Measurements from ENCODE around the gene ITGA1.

ITGA1 gene

GRCh38 chr5:52993367-52993766 is 205.7 kb downstream of the ITGA1 start:
- TF ChIP-seq SPI1 (IDR thresholded peaks at IDR 0.05; ENCODE audit: borderline replicate concordance, low read depth) = no peak
- TF ChIP-seq CTCF (IDR thresholded peaks at IDR 0.05; ENCODE audit: insufficient read depth, low read length) = no peak
- TF ChIP-seq REST (IDR thresholded peaks at IDR 0.05; ENCODE audit: insufficient replicate concordance, low read depth) = no peak
- TF ChIP-seq GABPA (IDR thresholded peaks at IDR 0.05; ENCODE audit: low read depth) = no peak
- no peak for TF ChIP-seq POLR2AphosphoS5 (IDR thresholded peaks at IDR 0.05; ENCODE audit: low read depth)
- Histone ChIP-seq H3K4me3 (replicated peaks; ENCODE audit: insufficient read depth, low read length) (no peak overlapping the region), H3K27ac (replicated peaks) (no peak overlapping the region), H3K27me3 (ENCODE audit: insufficient read depth, poor library complexity, severe bottlenecking) (peaks cover 16% of the 10 kb centered on the region)
- DNase-seq (ENCODE audit: low read depth in 1 of 2, low spot score in 1 of 2) = no peak

DNA sequence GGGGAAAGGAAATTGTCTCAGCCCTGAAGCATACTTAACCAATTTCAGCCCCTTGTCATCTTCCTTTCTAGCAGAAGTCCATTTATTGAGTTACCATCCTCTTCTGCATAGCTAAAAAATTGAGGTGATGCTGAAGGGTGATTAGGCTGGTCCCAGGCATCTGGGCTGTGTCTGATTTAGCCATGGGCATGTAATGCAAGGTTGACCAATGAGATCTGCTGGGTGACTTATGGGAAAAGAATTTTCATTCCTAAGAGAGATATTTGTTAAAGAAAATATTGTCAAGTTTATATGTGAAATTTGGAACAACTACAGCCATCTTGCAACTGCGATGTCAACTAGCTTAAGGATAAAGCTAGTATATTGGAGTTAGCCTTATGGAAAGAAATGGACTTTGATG is 206.6 kb downstream of the ITGA1 start:
- Histone ChIP-seq H3K27ac (replicated peaks) (no peak overlapping the region), H3K27me3 (ENCODE audit: insufficient read depth, poor library complexity, severe bottlenecking) (peaks cover 9% of the 10 kb centered on the region), H3K4me3 (replicated peaks; ENCODE audit: insufficient read depth, low read length) (no peak overlapping the region)
- TF ChIP-seq GABPA (IDR thresholded peaks at IDR 0.05; ENCODE audit: low read depth) (no peak), REST (IDR thresholded peaks at IDR 0.05; ENCODE audit: insufficient replicate concordance, low read depth) (no peak), POLR2AphosphoS5 (IDR thresholded peaks at IDR 0.05; ENCODE audit: low read depth) (no peak), CTCF (IDR thresholded peaks at IDR 0.05; ENCODE audit: insufficient read depth, low read length) (no peak), SPI1 (IDR thresholded peaks at IDR 0.05; ENCODE audit: borderline replicate concordance, low read depth) (no peak)
- no peak for DNase-seq (ENCODE audit: low read depth in 1 of 2, low spot score in 1 of 2)

- TF ChIP-seq POLR2AphosphoS5 (IDR thresholded peaks at IDR 0.05; ENCODE audit: low read depth) = no peak
- no peak for TF ChIP-seq CTCF (IDR thresholded peaks at IDR 0.05; ENCODE audit: insufficient read depth, low read length)
- TF ChIP-seq REST (IDR thresholded peaks at IDR 0.05; ENCODE audit: insufficient replicate concordance, low read depth) = no peak
- TF ChIP-seq SPI1 (IDR thresholded peaks at IDR 0.05; ENCODE audit: borderline replicate concordance, low read depth) = no peak
- TF ChIP-seq GABPA (IDR thresholded peaks at IDR 0.05; ENCODE audit: low read depth) = no peak
- Histone ChIP-seq H3K27me3 (ENCODE audit: insufficient read depth, poor library complexity, severe bottlenecking) (peaks cover under 1% of the 10 kb centered on the region), H3K4me3 (replicated peaks; ENCODE audit: insufficient read depth, low read length) (no peak overlapping the region), H3K27ac (replicated peaks) (no peak overlapping the region)
- DNase-seq (ENCODE audit: low read depth in 1 of 2, low spot score in 1 of 2) = no peak
Measured at GRCh38 chr5:52995095-52995494, 207.4 kb downstream of the ITGA1 start.
